HepG2 (cell line): ENCODE data around the gene SLC12A9. TPM values are rescaled to one million over a fixed set of nuclear protein-coding genes. Genes with fewer than 3 reads are reported as not detected.
A peak's percentile ranks its signal among the peaks of the same experiment; 100 is the strongest.

Experiments
- ATAC-seq: fragments of 200-7000 bp; cut with Tn5 transposase; 3 replicates; pipeline ENCODE4 v1.9.1; 2020; ENCODE audit warnings: mild to moderate bottlenecking, moderate library complexity
- BruUV-seq: library from RNA; stranded (reverse); fragments of 400-500 nt; replicated peaks from 2 replicates; lab custom pipeline; 2021; lab: Mats Ljungman, UMichigan
- CTCF ChIA-PET: fragments of 300-600 bp; formaldehyde crosslinking; extraction: SDS; loops from one replicate; lab custom pipeline; 2021; ENCODE audit warnings: low total read pairs, inconsistent platforms, low intra/inter-chr PET ratio; lab: Yijun Ruan, JAX
- POLR2A ChIA-PET: fragments of 350-600 bp; sonication (Branson Sonifier 250); formaldehyde crosslinking; loops from one replicate; lab custom pipeline; 2020; ENCODE audit warnings: antibody characterized with exemption, inconsistent platforms; lab: Yijun Ruan, JAX
- DNase-seq: peaks from one replicate; pipeline ENCODE4 v3.0.0-alpha.2; 2015; ENCODE audit warnings: low spot score
- FAIRE-seq: peaks from 3 replicates; lab custom pipeline; 2011; peaks lifted over from hg19 to GRCh38; lab: Jason Lieb, UNC
- H2AFZ ChIP-seq: one replicate; pipeline ENCODE4 v1.6.1; 2011; ENCODE audit warnings: low read length, inconsistent platforms
- H3K27ac ChIP-seq: fragments of 300-600 bp; 3 replicates; pipeline ENCODE4 v1.8.0; 2011; ENCODE audit warnings: mixed run types, mild to moderate bottlenecking, mixed read lengths, low read length, inconsistent platforms; ENCODE audit not compliant: insufficient read depth; ENCODE audit errors: extremely low read length
- H3K27me3 ChIP-seq, 2 experiments: fragments of 200-600 bp in 1 of 2; 2 replicates in 1 of 2; 3 replicates in 1 of 2; pipeline versions ENCODE4 v1.6.0 to v1.8.0; 2011; ENCODE audit warnings: low read length in 2 of 2, mild to moderate bottlenecking in 2 of 2, moderate library complexity in 2 of 2, inconsistent platforms in 1 of 2; ENCODE audit not compliant: insufficient read depth in 2 of 2, control insufficient read depth in 1 of 2
- H3K36me3 ChIP-seq, 2 experiments: fragments of 200-600 bp in 1 of 2; replicated peaks in 1 of 2; 2 replicates in 1 of 2; 3 replicates in 1 of 2; pipeline versions ENCODE4 v1.5.1 to v1.8.0; 2011; ENCODE audit warnings: low read length in 2 of 2, inconsistent platforms in 1 of 2; ENCODE audit not compliant: insufficient read depth in 2 of 2, control insufficient read depth in 1 of 2
- H3K4me1 ChIP-seq: 2 replicates; pipeline ENCODE4 v1.5.1; 2012; ENCODE audit warnings: low read length, inconsistent platforms; ENCODE audit not compliant: insufficient read depth
- H3K4me2 ChIP-seq: 2 replicates; pipeline ENCODE4 v1.6.0; 2011; ENCODE audit warnings: low read depth, low read length, inconsistent platforms
- H3K4me3 ChIP-seq, 3 experiments: fragments of 200-600 bp in 1 of 3; sonication (generic), shearing (Covaris generic) in 1 of 3; replicated peaks in 1 of 3; 2 replicates each; pipeline ENCODE4 v1.5.1; 2011 to 2016; ENCODE audit warnings: low read length in 3 of 3, inconsistent platforms in 2 of 3, low read depth in 2 of 3, mild to moderate bottlenecking in 2 of 3, control low read depth in 1 of 3, mixed read lengths in 1 of 3; ENCODE audit not compliant: insufficient read depth in 1 of 3
- H3K79me2 ChIP-seq: one replicate; pipeline ENCODE4 v1.6.1; 2011; ENCODE audit warnings: low read length, inconsistent platforms; ENCODE audit not compliant: insufficient read depth
- H3K9ac ChIP-seq: 2 replicates; pipeline ENCODE4 v1.6.0; 2011; ENCODE audit warnings: mild to moderate bottlenecking, low read depth, low read length, inconsistent platforms; ENCODE audit not compliant: insufficient read depth
- H3K9me3 ChIP-seq: 2 replicates; pipeline ENCODE4 v1.5.1; 2012; ENCODE audit warnings: mild to moderate bottlenecking, low read length
- H4K20me1 ChIP-seq: 2 replicates; pipeline ENCODE4 v1.6.0; 2011; ENCODE audit warnings: inconsistent platforms, mild to moderate bottlenecking, low read length, moderate library complexity; ENCODE audit not compliant: insufficient read depth
- AGO2 ChIP-seq: fragments of 200-400 bp; formaldehyde crosslinking; optimal IDR thresholded peaks from 2 replicates; pipeline ENCODE3; 2017; ENCODE audit warnings: mild to moderate bottlenecking, low read depth, low read length, moderate library complexity
- ATF7 ChIP-seq, 2 experiments: fragments of 450-650 bp in 1 of 2; sonication (generic) in 1 of 2; formaldehyde crosslinking in 1 of 2; IDR thresholded peaks; 2 replicates each; pipeline versions ENCODE4 v1.4.0 to v1.6.1; 2016 to 2020; ENCODE audit warnings: antibody characterized with exemption in 1 of 2, mild to moderate bottlenecking in 1 of 2, missing genetic modification reagents in 1 of 2
- CREB1 ChIP-seq, 2 experiments: fragments of 450-650 bp in 1 of 2; IDR thresholded peaks; 2 replicates each; pipeline ENCODE4 v1.6.1; 2016 to 2017; ENCODE audit warnings: control low read depth in 1 of 2, mild to moderate bottlenecking in 1 of 2, missing compliant biosample characterization in 1 of 2, missing genetic modification characterization in 1 of 2
- ZNF776 ChIP-seq: sonication (generic); formaldehyde crosslinking; IDR thresholded peaks from 2 replicates; pipeline ENCODE4 v1.4.0; 2020; ENCODE audit warnings: mild to moderate bottlenecking, missing genetic modification reagents
- WGBS: methylation state at CpG from one replicate; pipeline ENCODE4 v1.1.6; 2017; ENCODE audit warnings: low lambda C conversion rate; 5-methylcytosine and 5-hydroxymethylcytosine counted together
- in situ Hi-C: cut with HindIII; loops from 2 replicates; pipeline ENCODE4 v1.10.0; 2017; ENCODE audit warnings: low pct_unique_long_range_greater_than_20kb; ENCODE audit not compliant: extremely low pct_ligation_motif_present
- intact Hi-C: fragments of 100-400 bp; cut with micrococcal nuclease; formaldehyde crosslinking; loops from one replicate; pipeline ENCODE4 v1.10.0; 2022; ENCODE audit not compliant: unreplicated experiment
- polyA plus RNA-seq, 8 experiments: library from polyadenylated mRNA; depleted of rRNA in 3 of 8; stranded (reverse) in 7 of 8; unstranded in 1 of 8; fragments of >200 nt; fragmentation: Illumina TruSeq in 4 of 8; extraction: Trizol in 4 of 8; gene quantifications; 2 replicates each; pipeline versions ENCODE4 v1.2.1 to v1.2.3, GENCODE V29; 2011 to 2016; ENCODE audit warnings: low read depth in 4 of 8, missing spikeins in 1 of 8, mixed read lengths in 1 of 8; ENCODE audit not compliant: insufficient read depth in 1 of 8
- total RNA-seq, 5 experiments: library from RNA; depleted of rRNA; stranded (reverse); fragments of >200 nt; fragmentation: Illumina TruSeq; extraction: Trizol; gene quantifications; 2 replicates each; pipeline ENCODE4 v1.2.3, GENCODE V29; 2016; ENCODE audit warnings: low read depth in 1 of 5

SLC12A9 gene
- total and polyA plus RNA-seq, 2 of the 13 experiments (the other 11 are each of a cell fraction or from before 2014, with no cell fraction given), result 8.7 to 16.6 TPM

DNA sequence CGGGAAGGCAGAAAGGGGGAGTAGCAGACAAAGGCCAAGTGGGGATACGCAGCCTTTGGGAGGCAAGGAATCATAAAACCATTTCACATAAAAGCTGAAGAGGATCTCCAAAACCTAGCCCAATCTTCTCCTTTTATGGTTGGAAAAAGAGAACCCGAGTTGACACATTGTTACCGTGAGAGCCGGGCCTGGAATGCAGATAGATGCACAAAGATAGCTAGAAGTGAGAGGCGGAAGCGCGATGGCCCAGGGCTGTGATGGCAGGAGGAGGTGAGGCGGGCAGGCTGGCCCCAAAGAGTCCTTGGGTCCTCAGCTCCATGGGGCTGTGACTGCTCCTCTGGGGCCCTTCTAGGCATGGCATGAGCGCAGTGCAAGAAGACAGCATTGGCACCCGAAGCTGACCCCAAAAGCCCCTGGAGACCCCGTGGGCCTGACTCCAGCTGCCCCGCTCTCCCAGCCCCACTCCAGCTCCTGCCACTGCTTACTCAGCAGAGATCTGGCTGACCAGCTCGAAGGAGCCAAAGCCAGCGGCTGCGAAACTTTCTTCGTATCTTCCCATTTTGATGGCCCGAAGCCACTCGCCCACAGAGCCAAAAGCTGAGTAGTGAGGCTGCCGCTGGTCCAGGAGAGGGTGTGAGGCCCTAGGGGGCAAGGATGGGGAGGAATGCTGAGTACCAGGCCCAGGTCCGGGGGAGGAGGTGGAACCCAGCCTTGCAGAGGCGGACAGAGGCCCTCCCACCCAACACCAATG lies 47.7 kb upstream of the SLC12A9 start:
- POLR2A ChIA-PET, result interaction anchor here (1.4 to 1.9 kb wide), 3 partner anchors 9 to 23 kb away, joined by 3 to 5 read pairs (median 4); partner anchors contain the start of gene EPHB4
- TF ChIP-seq CREB1 (IDR thresholded peaks at IDR 0.05), result no peak
- TF ChIP-seq CREB1 (CRISPR knock-in tag; IDR thresholded peaks at IDR 0.05), result no peak
- peak; percentile 60 for TF ChIP-seq AGO2
- H3K27me3 ChIP-seq, result no peaks in the 10 kb centered on the region
- H3K9me3 ChIP-seq, result no peaks in the 10 kb centered on the region
- H3K4me1 ChIP-seq, result peaks cover 64% of the 10 kb centered on the region
- in situ Hi-C loops, result no loop called here
- no peak overlapping the region for H3K27ac ChIP-seq
- BruUV-seq, result no TSS peak
- FAIRE-seq (no peak), DNase-seq (no peak), ATAC-seq (no peak)
- no peaks in the 10 kb centered on the region; the same call in 1 of the 2 replicates for H4K20me1 ChIP-seq
- no peaks in the 10 kb centered on the region for H3K79me2 ChIP-seq
- 95% methylated on average over 18 of the region's 22 CpGs for WGBS
- H3K36me3 ChIP-seq, result peaks cover 21 to 65% of the 10 kb centered on the region in 2 experiments
- CTCF ChIA-PET, result no interaction called here
- no peak overlapping the region for H3K9ac ChIP-seq
- intact Hi-C loops, result no loop called here
- H2AFZ ChIP-seq, result no peak overlapping the region
- H3K4me2 ChIP-seq, result no peak overlapping the region
- no peak overlapping the region for H3K4me3 ChIP-seq

DNA sequence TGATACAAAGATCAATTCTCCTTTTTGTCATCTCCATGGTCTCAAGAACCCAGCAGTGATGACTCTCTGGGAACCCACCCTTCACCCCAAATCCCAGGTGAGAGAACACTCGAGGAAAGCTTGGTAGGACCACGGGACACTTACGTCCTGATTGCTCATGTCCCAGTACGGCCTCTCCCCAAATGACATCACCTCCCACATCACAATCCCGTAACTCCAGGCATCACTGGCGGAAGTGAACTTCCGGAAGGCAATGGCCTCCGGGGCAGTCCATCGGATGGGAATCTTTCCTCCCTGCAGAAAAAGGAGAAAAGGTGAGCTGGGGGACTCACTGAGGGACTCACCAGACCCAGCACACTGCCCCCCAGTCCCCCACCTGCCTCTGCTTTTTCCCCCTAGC lies 46.2 kb upstream of the SLC12A9 start:
- POLR2A ChIA-PET, result interaction anchor here (1.1 to 1.9 kb wide), 2 partner anchors 8 to 46 kb away, joined by 4 to 5 read pairs; partner anchors contain the start of gene SLC12A9
- in situ Hi-C loops, result no loop called here
- TF ChIP-seq ATF7 (IDR thresholded peaks at IDR 0.05) (0 out of 2 replicates have a peak, but pooled peaks have one; percentile 11), ATF7 (CRISPR knock-in tag; IDR thresholded peaks at IDR 0.05) (no peak), ZNF776 (no peak)
- TF ChIP-seq, all 625 proteins: peak for 1
- Histone ChIP-seq H4K20me1 (no peaks in the 10 kb centered on the region; the same call in 1 of the 2 replicates), H2AFZ (no peak overlapping the region), H3K4me3 (no peak overlapping the region), H3K9ac (no peak overlapping the region), H3K4me1 (peaks cover 51% of the 10 kb centered on the region), H3K36me3 (peaks cover 22 to 71% of the 10 kb centered on the region in 2 experiments), H3K9me3 (no peaks in the 10 kb centered on the region), H3K79me2 (no peaks in the 10 kb centered on the region), H3K27ac (no peak overlapping the region), H3K4me2 (no peak overlapping the region), H3K27me3 (no peaks in the 10 kb centered on the region)
- BruUV-seq, result no TSS peak
- CTCF ChIA-PET, result no interaction called here
- DNase-seq (no peak), FAIRE-seq (no peak), ATAC-seq (no peak)
- intact Hi-C loops, result no loop called here
- 94% methylated on average over 9 of the region's 9 CpGs for WGBS
